ENCODE measurements around the gene ZNF665. TPM values are rescaled to one million over a fixed set of nuclear protein-coding genes. Genes with fewer than 3 reads are reported as not detected.
A peak's percentile ranks its signal among the peaks of the same experiment; 100 is the strongest.

The ZNF665 gene
- total and polyA plus RNA-seq, 2 donors (not counting 1 experiment from before 2014, with no cell fraction given), result 12.8 to 16.3 TPM

GRCh38 chr19:53195265-53195903, 2.2 kb upstream of the ZNF665 start:
- Mint-ChIP-seq H3K27me3 (no peaks in the 10 kb centered on the region), H3K27ac (peak overlapping the region; percentile 70), H3K4me1 (peaks cover 46% of the 10 kb centered on the region), H3K9me3 (ENCODE audit: insufficient read depth) (peaks cover 5% of the 10 kb centered on the region), H3K4me3 (peak overlapping the region; percentile 72)
- H3K4me1 ChIP-seq (ENCODE audit: control insufficient read depth in 2 of 2, insufficient read depth in 2 of 2, low read length in 2 of 2), result peaks cover 17 to 28% of the 10 kb centered on the region in 2 donors
- ChIA-PET CTCF (interaction anchor here (0.6 to 2.1 kb wide), 18 partner anchors 9 to 941 kb away, joined by 3 to 14 read pairs (median 5); partner anchors contain the start of genes ZNF347, ZNF765 and ZNF845), POLR2A (interaction anchor here (0.6 to 1.0 kb wide), 2 partner anchors 36 to 236 kb away, joined by 3 to 7 read pairs; partner anchors contain the start of genes ZNF347 and ZNF761)
- TF ChIP-seq CTCF (IDR thresholded peaks at IDR 0.05) (peak; percentile 94), EZH2 (IDR thresholded peaks at IDR 0.05; ENCODE audit: borderline replicate concordance, insufficient read depth, low read depth, low read length, poor library complexity, severe bottlenecking) (no peak)
- no peak overlapping the region for H3K4me2 ChIP-seq (replicated peaks; ENCODE audit: low read depth, low read length, poor library complexity, severe bottlenecking)
- H3K9me3 ChIP-seq (ENCODE audit: control extremely low read depth in 1 of 3, control insufficient read depth in 2 of 3, insufficient read depth in 1 of 3, low read length in 2 of 3), result peaks cover 0 to 63% (median 36%) of the 10 kb centered on the region in 3 donors
- no peak overlapping the region for H3K9ac ChIP-seq (ENCODE audit: low read length)
- H3K27ac ChIP-seq (ENCODE audit: low read length in 2 of 2), result no peak overlapping the region
- peaks cover 26% of the 10 kb centered on the region for H3K79me2 ChIP-seq (ENCODE audit: control insufficient read depth, insufficient read depth, low read length)
- H3K27me3 ChIP-seq (replicated peaks in 1 of 4; ENCODE audit: control extremely low read depth in 1 of 4, control insufficient read depth in 3 of 4, insufficient read depth in 4 of 4, low read length in 3 of 4), result no peaks in the 10 kb centered on the region
- no peak overlapping the region for H3K4me3 ChIP-seq (ENCODE audit: control extremely low read depth in 1 of 5, extremely low read depth in 1 of 5, insufficient read depth in 1 of 5, low read depth in 2 of 5, low read length in 4 of 5)
- H2AFZ ChIP-seq (ENCODE audit: insufficient read depth, low read depth, low read length, poor library complexity, severe bottlenecking), result no peak overlapping the region
- H3K36me3 ChIP-seq (replicated peaks in 1 of 2; ENCODE audit: control extremely low read depth in 1 of 2, control insufficient read depth in 1 of 2, extremely low read depth in 1 of 2, insufficient read depth in 2 of 2, low read length in 1 of 2), result peaks cover 0 to 9% of the 10 kb centered on the region in 2 experiments
- H4K20me1 ChIP-seq (ENCODE audit: control insufficient read depth, insufficient read depth, low read length, poor library complexity, severe bottlenecking), result no peaks in the 10 kb centered on the region
- peak; percentile 42 for ATAC-seq (ENCODE audit: low read depth)
- intact Hi-C loops (cut with micrococcal nuclease), result loop anchor here (1.0 to 10.0 kb wide), 11 partner anchors 170 to 1101 kb away; partner anchors contain the start of genes MYADM, NDUFA3, OSCAR and ZNF320
- DNase-seq, result peak; percentile 85
- WGBS (ENCODE audit: insufficient coverage), result 0% methylated on average over 2 of the region's 3 CpGs

All from B cell (primary cell).